HL-60 (cell line): ENCODE data around the gene PRORP.

Source experiments
- GABPA ChIP-seq: IDR thresholded peaks from 2 replicates; pipeline ENCODE4 v1.6.1; 2012; ENCODE audit warnings: low read depth
- POLR2AphosphoS5 ChIP-seq: IDR thresholded peaks from 2 replicates; pipeline ENCODE4 v1.6.1; 2012; ENCODE audit warnings: low read depth
- TF ChIP-seq, protein P1 (sequence below): IDR thresholded peaks from one replicate; pipeline ENCODE4 v1.5.1; 2011; ENCODE audit warnings: low read length, control low read depth, inconsistent platforms; ENCODE audit not compliant: insufficient read depth

GRCh38 chr14:35088514-35088913, 33.8 kb upstream of the PRORP start:
- TF ChIP-seq, protein P1, sequence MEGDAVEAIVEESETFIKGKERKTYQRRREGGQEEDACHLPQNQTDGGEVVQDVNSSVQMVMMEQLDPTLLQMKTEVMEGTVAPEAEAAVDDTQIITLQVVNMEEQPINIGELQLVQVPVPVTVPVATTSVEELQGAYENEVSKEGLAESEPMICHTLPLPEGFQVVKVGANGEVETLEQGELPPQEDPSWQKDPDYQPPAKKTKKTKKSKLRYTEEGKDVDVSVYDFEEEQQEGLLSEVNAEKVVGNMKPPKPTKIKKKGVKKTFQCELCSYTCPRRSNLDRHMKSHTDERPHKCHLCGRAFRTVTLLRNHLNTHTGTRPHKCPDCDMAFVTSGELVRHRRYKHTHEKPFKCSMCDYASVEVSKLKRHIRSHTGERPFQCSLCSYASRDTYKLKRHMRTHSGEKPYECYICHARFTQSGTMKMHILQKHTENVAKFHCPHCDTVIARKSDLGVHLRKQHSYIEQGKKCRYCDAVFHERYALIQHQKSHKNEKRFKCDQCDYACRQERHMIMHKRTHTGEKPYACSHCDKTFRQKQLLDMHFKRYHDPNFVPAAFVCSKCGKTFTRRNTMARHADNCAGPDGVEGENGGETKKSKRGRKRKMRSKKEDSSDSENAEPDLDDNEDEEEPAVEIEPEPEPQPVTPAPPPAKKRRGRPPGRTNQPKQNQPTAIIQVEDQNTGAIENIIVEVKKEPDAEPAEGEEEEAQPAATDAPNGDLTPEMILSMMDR, result no peak
- no peak for TF ChIP-seq POLR2AphosphoS5
- no peak for TF ChIP-seq GABPA
